K562 (cell line): ENCODE measurements around the gene KHDC3L. TPM values are rescaled to one million over a fixed set of nuclear protein-coding genes. Genes with fewer than 3 reads are reported as not detected.

ENCODE experiments used
- ATAC-seq: fragments of 200-7000 bp; cut with Tn5 transposase; 3 replicates; pipeline ENCODE4 v1.9.1; 2020; ENCODE audit warnings: moderate library complexity
- BruUV-seq: library from RNA; stranded (reverse); fragments of 400-500 nt; replicated peaks from 2 replicates; lab custom pipeline; 2021; lab: Mats Ljungman, UMichigan
- CTCF ChIA-PET: fragments of 300-600 bp; formaldehyde crosslinking; extraction: SDS; loops from one replicate; lab custom pipeline; 2021; ENCODE audit warnings: low intra/inter-chr PET ratio; lab: Yijun Ruan, JAX
- POLR2A ChIA-PET: fragments of 300-600, 350-650 bp; sonication (Branson Sonifier 250); formaldehyde crosslinking; extraction: SDS; loops from one replicate; lab custom pipeline; 2021; ENCODE audit warnings: antibody characterized with exemption, inconsistent platforms; lab: Yijun Ruan, JAX
- DNase-seq, 4 experiments: peaks; one replicate each; pipeline versions ENCODE4 v3.0.0 to v3.0.0-alpha.2; 2011 to 2018; ENCODE audit warnings: low spot score in 3 of 4, mixed read lengths in 3 of 4; ENCODE audit errors: extremely low read depth in 1 of 4
- FAIRE-seq: peaks from 2 replicates; lab custom pipeline; 2011; peaks lifted over from hg19 to GRCh38; lab: Jason Lieb, UNC
- H2AFZ ChIP-seq: 2 replicates; pipeline ENCODE4 v1.6.0; 2011; ENCODE audit warnings: low read depth, low read length, control low read depth, inconsistent platforms
- H3K27ac ChIP-seq: fragments of 200-600 bp; 3 replicates; pipeline ENCODE4 v1.8.0; 2011; ENCODE audit warnings: low read depth, mild to moderate bottlenecking, control low read depth, inconsistent platforms, low read length, moderate library complexity, mixed read lengths; ENCODE audit errors: extremely low read depth
- H3K27me3 ChIP-seq, 2 experiments: fragments of 300-600 bp in 1 of 2; 2 replicates in 1 of 2; 3 replicates in 1 of 2; pipeline versions ENCODE4 v1.6.0 to v1.8.0; 2011; ENCODE audit warnings: inconsistent platforms in 2 of 2, low read length in 2 of 2, mild to moderate bottlenecking in 1 of 2, mixed read lengths in 1 of 2, moderate library complexity in 1 of 2; ENCODE audit not compliant: control insufficient read depth in 2 of 2, insufficient read depth in 2 of 2
- H3K36me3 ChIP-seq: fragments of 300-600 bp; 3 replicates; pipeline ENCODE4 v1.8.0; 2011; ENCODE audit warnings: mild to moderate bottlenecking, low read length, inconsistent platforms; ENCODE audit not compliant: control insufficient read depth, insufficient read depth
- H3K4me1 ChIP-seq, 2 experiments: fragments of 200-600 bp in 1 of 2; replicated peaks in 1 of 2; 2 replicates in 1 of 2; 3 replicates in 1 of 2; pipeline versions ENCODE4 v1.5.1 to v1.8.0; 2011; ENCODE audit warnings: inconsistent platforms in 2 of 2, low read length in 2 of 2, mild to moderate bottlenecking in 1 of 2, mixed read lengths in 1 of 2, moderate library complexity in 1 of 2; ENCODE audit not compliant: control insufficient read depth in 2 of 2, insufficient read depth in 2 of 2
- H3K4me2 ChIP-seq: 2 replicates; pipeline ENCODE4 v1.6.1; 2011; ENCODE audit warnings: low read length, control low read depth, inconsistent platforms, mixed read lengths; ENCODE audit not compliant: insufficient read depth
- H3K4me3 ChIP-seq: fragments of 200-600 bp; sonication (generic), shearing (Covaris generic); 2 replicates; pipeline ENCODE4 v1.5.1; 2016; ENCODE audit warnings: control low read depth, inconsistent platforms
- H3K79me2 ChIP-seq: fragments of 200-600 bp; 3 replicates; pipeline ENCODE4 v1.8.0; 2011; ENCODE audit warnings: low read length, inconsistent platforms; ENCODE audit not compliant: control insufficient read depth, insufficient read depth
- H3K9ac ChIP-seq, 2 experiments: 2 replicates each; pipeline versions ENCODE4 v1.6.0 to v1.6.1; 2011; ENCODE audit warnings: low read depth in 2 of 2, low read length in 2 of 2, control low read depth in 1 of 2, inconsistent platforms in 1 of 2, mild to moderate bottlenecking in 1 of 2, mixed read lengths in 1 of 2; ENCODE audit not compliant: insufficient read depth in 1 of 2
- H3K9me1 ChIP-seq: one replicate; pipeline ENCODE4 v1.6.0; 2011; ENCODE audit warnings: inconsistent platforms, mild to moderate bottlenecking, low read length, moderate library complexity; ENCODE audit not compliant: control insufficient read depth, insufficient read depth
- H3K9me3 ChIP-seq: replicated peaks from 2 replicates; pipeline ENCODE4 v1.5.1; 2011; ENCODE audit warnings: low read depth, low read length, inconsistent platforms; ENCODE audit not compliant: control insufficient read depth, insufficient read depth
- H4K20me1 ChIP-seq: replicated peaks from 2 replicates; pipeline ENCODE4 v1.6.1; 2011; ENCODE audit warnings: low read length, inconsistent platforms, mixed read lengths; ENCODE audit not compliant: control insufficient read depth, insufficient read depth
- ARID1B ChIP-seq: fragments of 450-650 bp; IDR thresholded peaks from 2 replicates; pipeline ENCODE4 v1.6.1; 2016; ENCODE audit warnings: antibody characterized with exemption, mild to moderate bottlenecking, inconsistent platforms
- BACH1 ChIP-seq: fragments of 200-800 bp; sonication (Bioruptor generic); IDR thresholded peaks from 2 replicates; pipeline ENCODE4 v1.6.1; 2016; ENCODE audit warnings: missing genetic modification characterization, missing compliant biosample characterization
- BRF1 ChIP-seq: IDR thresholded peaks from 3 replicates; pipeline ENCODE4 v1.6.1; 2011; ENCODE audit warnings: borderline replicate concordance, mild to moderate bottlenecking; ENCODE audit not compliant: insufficient read length; ENCODE audit errors: extremely low read depth
- KDM2B ChIP-seq: fragments of 250-450 bp; sonication (Bioruptor Pico); IDR thresholded peaks from 2 replicates; pipeline ENCODE4 v1.8.0; 2021; ENCODE audit warnings: mild to moderate bottlenecking, moderate library complexity
- PPARD ChIP-seq: fragments of 250-450 bp; sonication (Bioruptor Pico); IDR thresholded peaks from 2 replicates; pipeline ENCODE4 v1.8.0; 2022; ENCODE audit warnings: inconsistent platforms, mild to moderate bottlenecking, moderate library complexity
- TCF15 ChIP-seq: fragments of 250-450 bp; sonication (Bioruptor Pico); IDR thresholded peaks from 2 replicates; pipeline ENCODE4 v1.8.0; 2022; ENCODE audit warnings: moderate library complexity, mild to moderate bottlenecking, inconsistent platforms
- ZNF197 ChIP-seq: fragments of 200-800 bp; sonication (Bioruptor generic); IDR thresholded peaks from 2 replicates; pipeline ENCODE4 v1.6.1; 2016; ENCODE audit warnings: low read depth, missing genetic modification characterization, missing compliant biosample characterization
- ZNF347 ChIP-seq: fragments of 450-650 bp; formaldehyde crosslinking; IDR thresholded peaks from 2 replicates; pipeline ENCODE4 v1.4.0; 2020; ENCODE audit warnings: low read depth, mild to moderate bottlenecking, moderate library complexity
- ZNF395 ChIP-seq: fragments of 200-800 bp; sonication (Bioruptor generic); IDR thresholded peaks from 2 replicates; pipeline ENCODE4 v1.6.1; 2017; ENCODE audit warnings: missing genetic modification characterization, missing compliant biosample characterization
- ZNF589 ChIP-seq: fragments of 200-800 bp; sonication (Bioruptor generic); IDR thresholded peaks from 2 replicates; pipeline ENCODE4 v1.6.1; 2016; ENCODE audit warnings: low read depth, missing genetic modification characterization, missing compliant biosample characterization
- WGBS: fragments of 100-300 bp; shearing (Covaris generic); methylation state at CpG from one replicate; pipeline ENCODE4 v1.1.6; 2016; ENCODE audit warnings: low coverage, mixed read lengths; ENCODE audit not compliant: insufficient coverage; ENCODE audit errors: missing lambda C conversion rate; 5-methylcytosine and 5-hydroxymethylcytosine counted together
- in situ Hi-C: fragments of 300-500 bp; cut with MboI; formaldehyde crosslinking; loops from 4 replicates; pipeline ENCODE4 v1.15.0; 2018; ENCODE audit warnings: inconsistent platforms, mixed read lengths
- intact Hi-C: fragments of 100-400 bp; cut with micrococcal nuclease; formaldehyde crosslinking; loops from 2 replicates; pipeline ENCODE4 v1.14.2; 2022
- polyA plus RNA-seq, 8 experiments: library from polyadenylated mRNA; depleted of rRNA in 4 of 8; stranded (reverse) in 5 of 8; unstranded in 3 of 8; fragments of >200 nt; fragmentation: Nextera tagmentation in 2 of 8; fragmentation: Illumina TruSeq in 1 of 8; extraction: Ambion mirVana in 2 of 8; extraction: Trizol in 1 of 8; gene quantifications; 2 replicates each; pipeline versions ENCODE4 v1.2.1 to v1.2.3, GENCODE V29; 2011 to 2014; ENCODE audit warnings: inconsistent platforms in 1 of 8, missing spikeins in 1 of 8
- total RNA-seq, 7 experiments: library from RNA; depleted of rRNA in 6 of 7; stranded (reverse); fragments of >200 nt in 6 of 7; fragmentation: Illumina TruSeq in 2 of 7; extraction: Trizol in 2 of 7; gene quantifications; 2 replicates each; pipeline versions ENCODE4 v1.2.1 to v1.2.3, GENCODE V29; 2011 to 2021; ENCODE audit warnings: low replicate concordance in 1 of 7

The KHDC3L gene
- total and polyA plus RNA-seq, 9 of the 15 experiments (the other 6 are each of a cell fraction or from before 2014, with no cell fraction given) = not detected

GRCh38 chr6:73364549-73364948, 2.1 kb downstream of the KHDC3L start (continued):
- TF ChIP-seq ZNF589 (CRISPR knock-in tag) (no peak), ZNF347 (CRISPR knock-in tag) (no peak)
- TF ChIP-seq, all 486 proteins: peak for 0

- ChIA-PET POLR2A (interaction anchor here (0.7 to 0.8 kb wide), 2 partner anchors 21 to 61 kb away, joined by 3 to 5 read pairs; no protein-coding TSS in a partner anchor), CTCF (no interaction called here)
- 8% methylated on average over 16 of the region's 16 CpGs for WGBS
- peak overlapping the region; percentile 28; the same call in 1 of the 2 replicates for H2AFZ ChIP-seq
- H3K4me1 ChIP-seq = peaks cover 4 to 15% of the 10 kb centered on the region in 2 experiments; a peak in 3 of 5 replicates
- no peak for FAIRE-seq
- BruUV-seq = no TSS peak
- H3K27me3 ChIP-seq = peaks cover 0 to 20% of the 10 kb centered on the region in 2 experiments; a peak in 3 of 5 replicates
- no peak overlapping the region for H3K4me3 ChIP-seq
- TF ChIP-seq ARID1B (no peak), BACH1 (tag) (no peak), ZNF395 (no peak), ZNF197 (CRISPR knock-in tag) (no peak), TCF15 (CRISPR knock-in tag) (no peak), PPARD (CRISPR knock-in tag) (no peak), BRF1 (no peak), KDM2B (CRISPR knock-in tag) (no peak)
- peak overlapping the region; percentile 36; the same call in 1 of the 2 replicates for H3K4me2 ChIP-seq
- no peaks in the 10 kb centered on the region for H3K9me3 ChIP-seq
- no peaks in the 10 kb centered on the region for H4K20me1 ChIP-seq
- H3K9ac ChIP-seq = peak overlapping the region in 1 of 2 experiments; percentile 68; a peak in 1 of 4 replicates
- no peaks in the 10 kb centered on the region for H3K36me3 ChIP-seq
- H3K79me2 ChIP-seq = no peaks in the 10 kb centered on the region
- H3K27ac ChIP-seq = no peak overlapping the region
- intact Hi-C loops (no loop called here), in situ Hi-C loops (no loop called here)
- DNase-seq = no peak
- H3K9me1 ChIP-seq = no peaks in the 10 kb centered on the region
- peak; percentile 62 for ATAC-seq
These were observed 5.4 kb downstream of the KHDC3L start for GRCh38 chr6:73367761-73368355.
